Fibroblast of mammary gland (primary cell): ENCODE data around the gene RPLP2.

Experiments used
- DNase-seq: peaks from one replicate; pipeline ENCODE4 v3.0.0-alpha.2; 2010; ENCODE audit warnings: low read depth
- H3K4me3 ChIP-seq: 2 replicates; pipeline ENCODE4 v1.5.1; 2011; ENCODE audit warnings: low read depth, mild to moderate bottlenecking, low read length, moderate library complexity; ENCODE audit not compliant: control insufficient read depth
- CTCF ChIP-seq: conservative IDR thresholded peaks from 2 replicates; pipeline ENCODE4 v1.5.1; 2011; ENCODE audit warnings: low read depth, low read length, inconsistent platforms; ENCODE audit not compliant: control insufficient read depth, insufficient read depth

RPLP2 gene

GRCh38 chr11:769887-770641, 39.7 kb upstream of the RPLP2 start:
- H3K4me3 ChIP-seq = no peak overlapping the region
- TF ChIP-seq CTCF = no peak
- no peak for DNase-seq

GRCh38 chr11:770642-771616, 38.8 kb upstream of the RPLP2 start:
- no peak for DNase-seq
- TF ChIP-seq CTCF = no peak
- no peak overlapping the region for H3K4me3 ChIP-seq

GRCh38 chr11:771617-772204, 38.1 kb upstream of the RPLP2 start:
- TF ChIP-seq CTCF = no peak
- no peak overlapping the region for H3K4me3 ChIP-seq
- DNase-seq = no peak

GRCh38 chr11:772429-773390, 37.1 kb upstream of the RPLP2 start:
- TF ChIP-seq CTCF = no peak
- DNase-seq = no peak

GRCh38 chr11:773425-773824, 36.3 kb upstream of the RPLP2 start:
- TF ChIP-seq CTCF = no peak
- H3K4me3 ChIP-seq = no peak overlapping the region
- DNase-seq = no peak

More at GRCh38 chr11:772429-773390, 37.1 kb upstream of the RPLP2 start:
- H3K4me3 ChIP-seq = no peak overlapping the region
